HCT116 (cell line): ENCODE measurements around the gene ALK. TPM values are rescaled to one million over a fixed set of nuclear protein-coding genes. Genes with fewer than 3 reads are reported as not detected.

Source experiments
- ATAC-seq: fragments of 200-7000 bp; cut with Tn5 transposase; 2 replicates; pipeline ENCODE4 v1.9.1; 2020; ENCODE audit warnings: mild to moderate bottlenecking, moderate library complexity
- BruUV-seq: library from RNA; stranded (reverse); fragments of 400-500 nt; replicated peaks from 2 replicates; lab custom pipeline; 2021; lab: Mats Ljungman, UMichigan
- CTCF ChIA-PET: fragments of 300-600 bp; sonication (Branson Sonifier 250); formaldehyde crosslinking; loops from one replicate; lab custom pipeline; 2021; ENCODE audit warnings: antibody characterized with exemption; lab: Charles Lee
- POLR2A ChIA-PET: fragments of 300-600, 350-600 bp; sonication (Branson Sonifier 250); formaldehyde crosslinking; loops from one replicate; lab custom pipeline; 2021; ENCODE audit warnings: antibody characterized with exemption; lab: Charles Lee
- RAD21 ChIA-PET, 2 experiments: fragments of 300-600 bp; sonication (Branson Sonifier 250); formaldehyde crosslinking; loops; one replicate each; lab custom pipeline; 2023; ENCODE audit warnings: low total read pairs in 2 of 2; ENCODE audit not compliant: uncharacterized antibody in 2 of 2, unreplicated experiment in 2 of 2, low non-redundant PET in 1 of 2; lab: Charles Lee
- DNase-seq: peaks from one replicate; pipeline ENCODE4 v3.0.0-alpha.2; 2010; ENCODE audit warnings: low read depth, low spot score
- H2AFZ ChIP-seq: fragments of 200-600 bp; shearing (Covaris generic), sonication (generic); 2 replicates; pipeline ENCODE4 v1.6.1; 2017; ENCODE audit warnings: low read depth, mixed run types, mixed read lengths, antibody characterized with exemption, low read length; ENCODE audit not compliant: poor library complexity, severe bottlenecking
- H3K27ac ChIP-seq: 2 replicates; pipeline ENCODE4 v1.5.1; 2012; ENCODE audit warnings: low read depth, low read length
- H3K27me3 ChIP-seq: fragments of 200-600 bp; sonication (generic); 2 replicates; pipeline ENCODE4 v1.6.1; 2016; ENCODE audit warnings: mixed run types, low read length, mixed read lengths; ENCODE audit not compliant: insufficient read depth
- H3K36me3 ChIP-seq, 2 experiments: fragments of 200-500 bp in 1 of 2; fragments of 200-600 bp in 1 of 2; sonication (Bioruptor generic) in 1 of 2; sonication (generic) in 1 of 2; 2 replicates each; pipeline versions ENCODE4 v1.5.1 to v1.6.1; 2014 to 2016; ENCODE audit warnings: low read length in 2 of 2, inconsistent platforms in 1 of 2, mixed read lengths in 1 of 2, mixed run types in 1 of 2; ENCODE audit not compliant: insufficient read depth in 2 of 2, control insufficient read depth in 1 of 2
- H3K4me1 ChIP-seq, 2 experiments: fragments of 200-600 bp in 1 of 2; sonication (generic) in 1 of 2; 2 replicates each; pipeline versions ENCODE4 v1.5.1 to v1.6.1; 2012 to 2017; ENCODE audit warnings: low read length in 2 of 2, inconsistent platforms in 1 of 2, mild to moderate bottlenecking in 1 of 2, mixed read lengths in 1 of 2, mixed run types in 1 of 2, moderate library complexity in 1 of 2; ENCODE audit not compliant: insufficient read depth in 2 of 2, control insufficient read depth in 1 of 2
- H3K4me2 ChIP-seq: fragments of 200-600 bp; sonication (generic); 2 replicates; pipeline ENCODE4 v1.6.1; 2017; ENCODE audit warnings: mixed run types, low read length, mixed read lengths
- H3K4me3 ChIP-seq, 2 experiments: fragments of 200-600 bp in 1 of 2; sonication (generic) in 1 of 2; replicated peaks in 1 of 2; 2 replicates each; pipeline ENCODE4 v1.5.1; 2011 to 2016; ENCODE audit warnings: low read length in 2 of 2, control low read depth in 1 of 2, low read depth in 1 of 2, mild to moderate bottlenecking in 1 of 2, mixed read lengths in 1 of 2, mixed run types in 1 of 2
- H3K79me2 ChIP-seq: fragments of 200-600 bp; sonication (generic); 2 replicates; pipeline ENCODE4 v1.6.1; 2017; ENCODE audit warnings: mild to moderate bottlenecking, mixed run types, low read length, moderate library complexity, mixed read lengths; ENCODE audit not compliant: insufficient read depth
- H3K9ac ChIP-seq: fragments of 200-600 bp; sonication (generic); 2 replicates; pipeline ENCODE4 v1.6.1; 2016; ENCODE audit warnings: low read length, mixed read lengths
- H3K9me2 ChIP-seq: fragments of 200-600 bp; sonication (generic), shearing (Covaris generic); 2 replicates; pipeline ENCODE4 v1.6.1; 2017; ENCODE audit warnings: mixed run types, mild to moderate bottlenecking, moderate library complexity; ENCODE audit not compliant: insufficient read depth
- H3K9me3 ChIP-seq, 2 experiments: fragments of 200-500 bp in 1 of 2; fragments of 200-600 bp in 1 of 2; sonication (Bioruptor generic) in 1 of 2; sonication (generic) in 1 of 2; 2 replicates each; pipeline ENCODE4 v1.6.1; 2014 to 2017; ENCODE audit warnings: low read length in 2 of 2, mixed read lengths in 2 of 2, inconsistent platforms in 1 of 2, low read depth in 1 of 2, mild to moderate bottlenecking in 1 of 2, mixed run types in 1 of 2, moderate library complexity in 1 of 2; ENCODE audit not compliant: control insufficient read depth in 1 of 2, insufficient read depth in 1 of 2
- H4K20me1 ChIP-seq: fragments of 200-600 bp; sonication (generic), shearing (Covaris generic); 2 replicates; pipeline ENCODE4 v1.6.1; 2017; ENCODE audit warnings: mixed run types, mild to moderate bottlenecking, moderate library complexity; ENCODE audit not compliant: insufficient read depth
- ATF3 ChIP-seq: IDR thresholded peaks from 2 replicates; pipeline ENCODE4 v1.6.1; 2012
- CBX3 ChIP-seq: IDR thresholded peaks from 2 replicates; pipeline ENCODE4 v1.6.1; 2012; ENCODE audit warnings: low read depth
- CEBPB ChIP-seq: IDR thresholded peaks from 2 replicates; pipeline ENCODE4 v1.6.1; 2012; ENCODE audit warnings: low read depth
- EGR1 ChIP-seq: IDR thresholded peaks from 2 replicates; pipeline ENCODE4 v1.6.1; 2012; ENCODE audit warnings: low read depth
- ELF1 ChIP-seq: IDR thresholded peaks from 2 replicates; pipeline ENCODE4 v1.6.1; 2012; ENCODE audit warnings: low read depth, borderline replicate concordance
- POLR2A ChIP-seq: IDR thresholded peaks from 2 replicates; pipeline ENCODE4 v1.7.0; 2011; ENCODE audit warnings: borderline replicate concordance; ENCODE audit not compliant: insufficient read depth, insufficient read length; ENCODE audit errors: extremely low read depth
- RAD21 ChIP-seq: IDR thresholded peaks from 2 replicates; pipeline ENCODE4 v1.6.1; 2012; ENCODE audit warnings: low read depth, mild to moderate bottlenecking
- SRF ChIP-seq: IDR thresholded peaks from 2 replicates; pipeline ENCODE4 v1.6.1; 2012; ENCODE audit warnings: low read depth
- TCF7L2 ChIP-seq: IDR thresholded peaks from 2 replicates; pipeline ENCODE4 v1.7.0; 2011; ENCODE audit warnings: borderline replicate concordance, inconsistent platforms; ENCODE audit not compliant: insufficient read depth, insufficient read length; ENCODE audit errors: extremely low read depth
- YY1 ChIP-seq: IDR thresholded peaks from 2 replicates; pipeline ENCODE4 v1.6.1; 2011; ENCODE audit warnings: low read length, low read depth, moderate library complexity, mild to moderate bottlenecking; ENCODE audit not compliant: insufficient replicate concordance; ENCODE audit errors: extremely low read depth
- ZBTB33 ChIP-seq: IDR thresholded peaks from 2 replicates; pipeline ENCODE4 v1.6.1; 2011; ENCODE audit warnings: mild to moderate bottlenecking, low read length, moderate library complexity; ENCODE audit not compliant: insufficient replicate concordance; ENCODE audit errors: extremely low read depth
- intact Hi-C: fragments of 100-400 bp; cut with micrococcal nuclease; formaldehyde crosslinking; loops from 2 replicates; pipeline ENCODE4 v1.10.0; 2022
- total RNA-seq: library from RNA; stranded (reverse); gene quantifications from one replicate; pipeline ENCODE4 v1.2.1, GENCODE V29; 2021; ENCODE audit not compliant: unreplicated experiment

The ALK gene
- total RNA-seq, 1 experiment from 2014 or later: not detected

- TF ChIP-seq TCF7L2 (no peak), EGR1 (no peak), RAD21 (no peak)
Measured at GRCh38 chr2:29224693-29225551, 696.5 kb downstream of the ALK start (continued).

- no peaks in the 10 kb centered on the region for H3K36me3 ChIP-seq
- BruUV-seq: no TSS peak
- H3K9me2 ChIP-seq: no peaks in the 10 kb centered on the region
- no peak for TF ChIP-seq SRF
- H3K9me3 ChIP-seq: no peaks in the 10 kb centered on the region
- H3K27ac ChIP-seq: no peak overlapping the region
- H4K20me1 ChIP-seq: no peaks in the 10 kb centered on the region
- intact Hi-C loops: no loop called here
- DNase-seq: no peak
- no peak overlapping the region for H3K4me3 ChIP-seq
- H3K4me1 ChIP-seq: no peaks in the 10 kb centered on the region
- ATAC-seq: no peak
- no peak overlapping the region for H3K9ac ChIP-seq
- POLR2A ChIA-PET: no interaction called here
- no peak overlapping the region for H3K4me2 ChIP-seq
- CTCF ChIA-PET: no interaction called here
- peaks cover 16% of the 10 kb centered on the region; the same call in 1 of the 2 replicates for H3K27me3 ChIP-seq
- no peaks in the 10 kb centered on the region for H3K79me2 ChIP-seq
- H2AFZ ChIP-seq: no peak overlapping the region
- RAD21 ChIA-PET: no interaction called here
Measured at GRCh38 chr2:29223851-29224692, 697.3 kb downstream of the ALK start.

- Histone ChIP-seq H3K4me3 (no peak overlapping the region), H3K27me3 (peaks cover 14% of the 10 kb centered on the region; the same call in 1 of the 2 replicates), H4K20me1 (no peaks in the 10 kb centered on the region), H3K79me2 (no peaks in the 10 kb centered on the region), H3K9me3 (no peaks in the 10 kb centered on the region), H3K9ac (no peak overlapping the region), H3K36me3 (no peaks in the 10 kb centered on the region), H3K4me1 (no peaks in the 10 kb centered on the region), H3K27ac (no peak overlapping the region), H3K4me2 (no peak overlapping the region), H2AFZ (no peak overlapping the region), H3K9me2 (no peaks in the 10 kb centered on the region)
- ChIA-PET POLR2A (no interaction called here), RAD21 (no interaction called here), CTCF (no interaction called here)
- no TSS peak for BruUV-seq
- TF ChIP-seq TCF7L2 (no peak), ATF3 (no peak), CBX3 (no peak), CEBPB (no peak), ZBTB33 (no peak), YY1 (no peak), POLR2A (no peak), ELF1 (no peak)
- intact Hi-C loops: no loop called here
- DNase-seq (no peak), ATAC-seq (no peak)
Measured at GRCh38 chr2:29223257-29223656, 698.1 kb downstream of the ALK start.
